Measurements from ENCODE around the gene MLXIP.

DNA sequence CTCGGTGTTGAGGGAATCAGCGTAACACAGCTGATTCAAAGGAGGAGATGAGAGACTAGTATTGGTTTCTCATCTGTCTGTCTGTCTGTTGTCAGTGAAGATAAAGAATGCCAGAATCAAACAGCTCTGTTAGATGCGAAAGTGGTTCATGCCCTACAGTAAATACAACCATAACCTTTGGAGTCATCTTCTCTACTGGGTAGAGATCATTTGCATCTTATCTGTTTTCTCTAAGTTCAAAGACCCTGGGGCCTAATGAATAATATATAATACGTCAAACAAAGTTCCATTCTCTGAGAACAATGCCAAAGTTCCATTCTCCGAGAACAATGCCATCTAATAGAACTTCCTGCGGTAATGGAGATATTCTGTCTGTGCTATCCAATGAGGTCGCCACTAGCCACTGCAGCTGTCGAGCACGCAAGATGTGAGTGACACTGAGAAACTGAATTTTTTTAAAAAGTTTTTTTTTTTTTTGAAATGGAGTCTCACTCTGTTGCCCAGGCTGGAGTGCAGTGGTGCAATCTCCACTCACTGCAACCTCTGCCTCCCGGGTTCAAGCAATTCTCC, 88.9 kb downstream of the MLXIP start:
- TF ChIP-seq, protein P1, sequence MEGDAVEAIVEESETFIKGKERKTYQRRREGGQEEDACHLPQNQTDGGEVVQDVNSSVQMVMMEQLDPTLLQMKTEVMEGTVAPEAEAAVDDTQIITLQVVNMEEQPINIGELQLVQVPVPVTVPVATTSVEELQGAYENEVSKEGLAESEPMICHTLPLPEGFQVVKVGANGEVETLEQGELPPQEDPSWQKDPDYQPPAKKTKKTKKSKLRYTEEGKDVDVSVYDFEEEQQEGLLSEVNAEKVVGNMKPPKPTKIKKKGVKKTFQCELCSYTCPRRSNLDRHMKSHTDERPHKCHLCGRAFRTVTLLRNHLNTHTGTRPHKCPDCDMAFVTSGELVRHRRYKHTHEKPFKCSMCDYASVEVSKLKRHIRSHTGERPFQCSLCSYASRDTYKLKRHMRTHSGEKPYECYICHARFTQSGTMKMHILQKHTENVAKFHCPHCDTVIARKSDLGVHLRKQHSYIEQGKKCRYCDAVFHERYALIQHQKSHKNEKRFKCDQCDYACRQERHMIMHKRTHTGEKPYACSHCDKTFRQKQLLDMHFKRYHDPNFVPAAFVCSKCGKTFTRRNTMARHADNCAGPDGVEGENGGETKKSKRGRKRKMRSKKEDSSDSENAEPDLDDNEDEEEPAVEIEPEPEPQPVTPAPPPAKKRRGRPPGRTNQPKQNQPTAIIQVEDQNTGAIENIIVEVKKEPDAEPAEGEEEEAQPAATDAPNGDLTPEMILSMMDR (conservative IDR thresholded peaks at IDR 0.05; ENCODE audit: low read length) = no peak
- no peak for TF ChIP-seq EZH2phosphoT487 (IDR thresholded peaks at IDR 0.05; ENCODE audit: borderline replicate concordance, low read depth, low read length)

Measured in OCI-LY7 (cell line).